Activated CD8-positive, alpha-beta memory T cell treated with anti-CD3 and anti-CD28 coated beads for 48 hours (primary cell): ENCODE data around the gene PARVA.

Experiments used
- DNase-seq, 3 experiments: peaks; one replicate each; pipeline ENCODE4 v3.0.0-alpha.2; 2020; ENCODE audit warnings: low read depth in 2 of 3, low spot score in 2 of 3

Gene PARVA

GRCh38 chr11:12524865-12525264 is 147.5 kb downstream of the PARVA start:
- no peak for DNase-seq

DNA sequence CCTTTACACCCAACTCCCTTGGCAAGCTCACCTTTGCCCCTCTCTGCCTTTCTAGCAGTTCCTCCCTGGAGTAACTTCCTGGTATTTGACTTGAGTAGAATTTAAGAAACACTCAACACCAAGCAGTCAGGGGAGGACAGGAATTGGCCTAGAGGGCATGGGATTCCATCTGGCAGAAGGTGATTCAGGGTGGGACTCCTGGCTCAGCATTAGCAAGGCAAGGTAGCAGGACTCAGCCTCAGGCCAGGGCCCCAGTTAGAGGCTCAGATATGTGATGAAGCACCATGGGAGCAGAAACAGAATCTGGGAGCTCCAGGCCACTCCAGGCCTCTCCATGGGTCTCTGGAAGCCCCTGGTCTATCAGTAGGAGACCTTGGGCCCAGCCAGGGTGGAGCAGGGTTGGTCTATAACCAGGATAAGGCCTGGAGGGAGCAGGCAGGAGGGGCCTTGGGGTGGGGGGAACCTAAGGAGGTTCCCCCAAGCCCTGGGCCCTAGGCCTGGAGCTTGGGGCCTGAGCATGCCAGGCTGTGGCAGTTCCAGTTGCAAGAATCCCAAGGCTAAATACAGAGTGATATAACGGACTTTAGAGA is 148.2 kb downstream of the PARVA start:
- no peak for DNase-seq

GRCh38 chr11:12526789-12527188 is 149.4 kb downstream of the PARVA start:
- no peak for DNase-seq

GRCh38 chr11:12528487-12528886 is 151.1 kb downstream of the PARVA start:
- DNase-seq = no peak

DNA sequence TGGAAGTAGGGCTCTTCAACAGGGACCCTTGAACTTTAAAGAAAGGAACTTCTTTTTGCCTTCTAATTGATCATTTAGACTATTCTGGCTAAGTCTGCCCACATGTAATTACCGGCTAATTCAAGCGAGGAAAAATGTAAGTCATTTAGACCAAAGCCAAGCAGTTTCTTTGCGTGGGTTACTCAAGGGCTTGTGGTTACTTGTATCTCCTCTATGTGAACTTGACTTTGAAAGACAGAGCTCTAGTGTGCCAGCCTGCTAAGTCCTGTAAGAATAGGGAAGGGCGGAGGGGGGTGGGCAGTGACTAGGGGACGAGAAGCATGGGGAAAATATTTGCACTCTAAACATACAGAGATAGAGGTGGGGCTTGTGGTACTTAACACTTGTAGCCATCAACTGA is 151.7 kb downstream of the PARVA start:
- no peak for DNase-seq

GRCh38 chr11:12529793-12530192 is 152.4 kb downstream of the PARVA start:
- no peak for DNase-seq

GRCh38 chr11:12531020-12531419 is 153.6 kb downstream of the PARVA start:
- no peak for DNase-seq

DNA sequence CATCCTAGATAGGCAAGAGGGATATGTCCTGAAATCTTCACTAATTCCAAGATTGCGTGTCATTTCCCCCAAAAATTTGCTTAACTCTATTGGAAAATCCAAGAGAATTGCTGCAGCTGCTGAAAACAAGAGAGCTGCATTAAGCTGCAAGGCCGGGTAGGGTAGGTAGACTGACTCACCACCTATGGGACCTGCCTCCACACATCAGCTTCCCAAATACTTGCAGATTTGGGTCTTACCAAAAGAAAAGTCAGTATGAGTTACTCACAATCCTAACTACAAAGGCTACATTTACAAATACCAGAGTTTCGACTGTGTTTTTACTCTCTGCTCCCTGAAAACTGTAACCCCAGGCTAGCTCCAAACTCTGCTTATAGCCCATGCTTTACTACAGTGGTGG is 154.3 kb downstream of the PARVA start:
- DNase-seq = no peak

DNA sequence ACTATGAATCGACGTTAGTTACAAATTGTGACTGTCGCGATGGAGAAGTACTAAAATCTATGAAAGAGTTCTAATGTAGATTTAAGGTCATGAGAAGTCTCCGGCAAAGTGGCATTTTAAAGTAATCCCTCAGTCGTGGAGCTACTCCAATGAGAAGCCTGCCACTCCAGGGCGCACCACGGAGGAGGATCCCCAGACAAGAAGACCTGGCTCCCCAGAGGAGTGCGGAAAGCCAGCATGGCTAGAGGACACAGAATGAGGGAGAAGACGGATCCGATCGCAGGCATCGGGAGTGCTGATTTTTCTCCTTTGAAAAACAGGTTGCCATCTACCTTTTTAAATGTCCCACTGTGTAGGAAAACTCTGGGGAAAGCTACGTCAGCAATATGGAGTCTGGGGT is 155.2 kb downstream of the PARVA start:
- DNase-seq = no peak

DNA sequence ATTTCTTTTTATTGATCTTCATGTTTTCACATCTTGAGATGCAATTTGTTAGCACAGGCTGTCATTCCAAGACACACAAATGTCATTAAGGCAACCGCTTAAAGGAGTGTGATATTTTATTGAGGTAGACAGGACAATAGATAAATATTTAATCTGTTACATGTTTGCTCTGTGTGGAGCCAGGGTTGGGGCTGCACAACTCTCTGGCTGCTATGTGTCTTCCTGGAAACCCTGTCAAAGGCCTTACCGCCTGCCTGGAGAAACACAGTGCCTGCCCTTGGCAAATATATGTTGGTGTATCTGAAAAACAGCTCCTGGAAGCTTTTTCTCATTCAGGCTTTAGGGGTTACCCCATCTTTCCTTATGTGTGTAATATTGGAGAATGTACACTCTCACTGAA is 157.2 kb downstream of the PARVA start:
- no peak for DNase-seq

GRCh38 chr11:12535321-12535720 is 157.9 kb downstream of the PARVA start:
- DNase-seq = no peak

GRCh38 chr11:12536566-12536965 is 159.2 kb downstream of the PARVA start:
- DNase-seq = no peak

DNA sequence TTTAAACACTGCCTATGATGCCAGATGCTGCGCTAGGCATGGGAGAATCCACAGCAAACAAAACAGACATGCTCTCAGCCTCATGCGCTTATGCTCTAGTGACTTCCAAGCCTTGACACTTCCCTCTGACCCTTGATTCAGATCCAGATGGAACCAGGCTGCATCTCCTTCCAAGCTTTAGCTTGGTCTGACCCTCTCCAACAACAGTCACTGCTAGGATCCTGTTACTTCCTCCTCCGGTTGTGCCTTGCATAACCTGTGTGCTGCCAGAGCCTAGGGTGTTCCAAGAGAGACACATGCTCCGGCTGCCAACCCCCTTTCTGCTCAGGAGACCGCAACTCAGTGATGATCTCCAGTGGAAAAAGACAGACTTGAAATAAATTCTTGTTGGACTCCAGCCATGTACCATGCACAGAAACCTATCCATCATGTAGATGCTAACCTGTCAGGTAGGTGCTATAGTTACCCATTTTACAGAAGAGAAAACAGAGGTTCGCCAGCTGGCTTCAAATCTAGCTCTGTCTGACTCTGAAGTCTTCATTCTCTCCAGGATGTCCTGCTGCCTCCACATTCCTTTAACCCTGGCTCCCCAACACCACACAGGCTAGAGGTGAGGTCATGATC is 160.5 kb downstream of the PARVA start:
- DNase-seq = no peak

GRCh38 chr11:12538889-12539421 is 161.6 kb downstream of the PARVA start:
- DNase-seq = no peak

- no peak for DNase-seq
Observed at GRCh38 chr11:12539572-12539971, 162.2 kb downstream of the PARVA start.

DNA sequence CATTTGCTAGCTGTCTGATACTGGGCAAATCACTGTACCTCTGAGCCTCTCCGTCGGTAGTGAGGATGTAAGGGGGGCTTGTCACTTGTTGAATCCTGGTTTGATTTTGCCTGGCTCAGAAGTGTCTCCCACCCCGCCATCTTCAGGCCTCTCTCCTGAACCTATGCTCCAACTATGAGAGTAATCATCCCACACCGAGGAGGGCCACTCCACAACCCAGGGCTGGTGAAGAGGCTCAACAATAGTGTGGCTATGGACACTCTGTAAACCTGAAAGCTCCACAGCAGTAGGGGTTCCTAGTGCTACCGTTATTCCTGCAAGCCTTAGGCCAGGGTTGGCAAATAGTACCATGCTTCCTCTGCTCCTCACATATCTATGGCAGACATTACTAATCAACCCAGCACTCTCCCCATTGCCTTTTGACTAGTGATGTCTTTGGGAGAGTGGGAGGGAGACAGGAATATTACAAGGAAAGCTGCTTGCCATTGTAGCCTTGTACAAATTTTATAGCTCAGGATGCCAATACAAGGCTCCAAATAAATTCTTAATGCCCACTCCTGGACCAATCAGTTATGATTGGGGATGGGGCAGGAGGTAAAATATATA is 162.8 kb downstream of the PARVA start:
- no peak for DNase-seq

GRCh38 chr11:12540913-12541582 is 163.7 kb downstream of the PARVA start:
- no peak for DNase-seq

- DNase-seq = no peak
Observed at GRCh38 chr11:12541583-12542151, 164.3 kb downstream of the PARVA start.

- no peak for DNase-seq
Observed at GRCh38 chr11:12542186-12542935, 165.0 kb downstream of the PARVA start.

DNA sequence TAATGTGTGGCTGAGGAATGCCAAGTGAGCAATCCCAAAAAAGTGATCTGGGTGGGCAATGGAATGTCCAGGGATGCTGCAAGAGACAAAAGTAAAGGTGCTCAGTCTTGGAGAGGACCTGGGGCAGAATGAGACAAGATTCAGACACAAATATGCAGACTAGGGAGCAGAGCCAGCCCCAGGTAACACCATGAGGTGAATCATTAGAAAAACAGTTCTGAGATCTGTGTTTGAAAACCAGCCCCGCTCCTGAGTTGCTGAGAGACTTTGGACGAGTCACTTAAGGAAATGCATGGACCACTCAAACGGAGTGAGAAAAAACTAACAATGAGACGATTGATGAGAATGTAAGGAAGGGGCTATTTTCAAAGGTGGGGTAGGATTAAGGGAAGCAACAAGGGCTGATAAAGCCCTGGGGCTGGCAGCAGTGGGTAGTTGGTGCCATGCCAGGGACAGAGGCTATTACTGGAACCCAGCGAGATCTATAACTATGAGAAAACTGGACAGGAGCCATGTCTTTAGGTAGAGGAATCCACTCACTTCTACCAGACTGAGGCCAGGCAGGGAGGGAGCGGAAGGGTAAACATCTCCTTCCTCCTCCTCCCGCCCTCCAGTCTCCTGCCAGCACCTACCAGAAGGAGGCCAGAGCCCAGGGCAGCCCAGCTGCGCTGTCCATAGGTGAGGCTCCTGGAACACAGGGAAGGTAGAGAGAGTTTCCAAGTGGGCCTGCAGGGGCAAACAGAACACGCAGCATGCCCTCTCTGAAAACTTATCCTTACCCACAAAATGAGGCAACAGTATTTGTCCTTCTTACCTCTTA is 166.4 kb downstream of the PARVA start:
- DNase-seq = no peak
